NCI-H2081 treated with DMSO at 0.1 percent for 48 hours (cell line): ENCODE measurements around the gene SEC24C.
"Not testable (repeated sequence)": the region's sequence is repeated elsewhere in the genome, so short reads cannot be mapped to it uniquely, and the experiment has no call there.

ENCODE experiments used
- DNase-seq: peaks from one replicate; lab custom pipeline; 2025; lab: John Stamatoyannopoulos, UW

SEC24C gene

GRCh38 chr10:73796035-73796434 is 51.9 kb downstream of the SEC24C start:
- not testable (repeated sequence) for DNase-seq

- DNase-seq = no peak
Observed at GRCh38 chr10:73796766-73797165, 52.6 kb downstream of the SEC24C start.

GRCh38 chr10:73797324-73798025 is 53.3 kb downstream of the SEC24C start:
- no peak for DNase-seq

DNA sequence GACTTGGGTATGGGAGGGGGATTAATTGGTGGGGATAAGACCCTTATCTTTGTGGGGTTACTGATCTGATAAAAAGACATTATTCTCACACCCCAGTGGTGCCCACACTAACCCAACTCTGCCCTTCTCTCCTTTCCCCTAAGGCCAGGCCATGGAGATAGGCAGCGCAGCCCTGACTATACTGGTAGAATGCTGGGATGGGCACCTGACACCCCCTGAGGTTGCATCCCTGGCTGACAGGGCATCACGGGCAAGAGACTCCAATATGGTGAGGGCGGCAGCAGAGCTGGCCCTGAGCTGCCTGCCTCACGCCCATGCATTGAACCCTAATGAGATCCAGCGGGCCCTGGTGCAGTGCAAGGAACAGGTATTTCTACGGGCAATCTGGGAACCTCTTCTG is 53.9 kb downstream of the SEC24C start:
- no peak for DNase-seq

GRCh38 chr10:73798927-73799560 is 54.9 kb downstream of the SEC24C start:
- DNase-seq = no peak

DNA sequence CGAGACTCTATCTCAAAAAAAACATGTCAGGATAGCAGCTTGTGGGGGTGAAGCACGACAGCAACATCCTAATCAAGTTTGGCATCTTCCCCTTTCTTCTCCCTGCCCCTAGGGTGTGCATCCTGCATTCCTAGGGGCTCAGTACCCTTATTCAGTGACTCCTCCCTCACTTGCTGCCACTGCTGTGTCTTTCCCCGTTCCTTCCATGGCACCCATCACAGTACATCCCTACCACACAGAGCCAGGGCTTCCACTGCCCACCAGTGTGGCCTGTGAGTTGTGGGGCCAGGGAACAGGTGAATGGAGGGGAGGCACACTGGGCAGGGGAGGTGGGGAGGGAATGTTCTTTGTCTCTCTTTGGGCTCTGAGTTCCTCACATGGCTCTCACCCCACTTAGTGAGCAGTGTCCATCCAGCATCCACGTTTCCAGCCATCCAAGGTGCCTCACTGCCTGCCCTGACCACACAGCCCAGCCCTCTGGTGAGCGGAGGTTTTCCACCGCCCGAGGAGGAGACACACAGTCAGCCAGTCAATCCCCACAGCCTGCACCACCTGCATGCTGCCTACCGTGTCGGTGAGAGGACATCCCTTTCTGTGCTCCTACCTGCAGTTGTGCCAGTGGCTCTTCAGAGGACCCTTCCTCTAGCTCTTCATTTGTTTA is 55.9 kb downstream of the SEC24C start:
- DNase-seq = no peak

GRCh38 chr10:73800560-73801252 is 56.5 kb downstream of the SEC24C start:
- DNase-seq = no peak

GRCh38 chr10:73801253-73801590 is 57.0 kb downstream of the SEC24C start:
- DNase-seq = no peak

DNA sequence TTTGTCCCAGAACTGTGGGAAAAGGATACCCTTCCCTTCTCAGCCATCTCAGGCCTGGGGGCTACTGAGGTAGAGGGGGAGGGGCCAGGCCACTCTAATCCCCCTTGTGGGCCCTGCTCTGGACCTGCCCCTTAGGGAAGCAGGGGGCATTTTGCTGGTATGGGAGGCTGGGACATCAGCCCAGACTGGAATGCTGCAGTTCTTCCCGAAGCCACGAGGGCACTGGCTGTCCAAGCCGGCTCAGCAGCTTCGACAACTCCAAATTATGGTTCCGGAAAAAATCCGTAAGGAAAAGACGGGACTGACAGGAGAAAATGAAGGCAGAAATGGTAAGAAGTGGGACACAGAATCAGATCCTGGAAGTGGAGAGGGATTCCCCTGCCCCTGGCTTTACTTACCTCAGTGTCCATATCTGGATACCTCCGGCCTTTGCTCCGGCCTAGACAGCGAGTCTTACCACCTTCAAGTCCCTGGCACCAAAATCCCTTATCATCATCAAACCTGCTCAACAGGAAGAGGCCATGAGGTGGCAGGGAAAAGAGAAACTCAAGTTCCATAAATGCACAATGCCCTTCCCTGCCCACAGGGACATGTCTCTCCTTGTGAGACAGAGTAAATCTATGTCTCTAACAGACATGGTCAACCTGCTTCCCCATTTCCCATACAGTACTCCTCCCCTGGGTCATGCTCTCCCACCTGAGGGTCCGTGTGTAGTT is 58.3 kb downstream of the SEC24C start:
- DNase-seq = no peak

GRCh38 chr10:73803680-73804286 is 59.6 kb downstream of the SEC24C start:
- no peak for DNase-seq

- DNase-seq = no peak
Observed at GRCh38 chr10:73806176-73806950, 62.2 kb downstream of the SEC24C start.

- no peak for DNase-seq
Observed at GRCh38 chr10:73807471-73807870, 63.3 kb downstream of the SEC24C start.

DNA sequence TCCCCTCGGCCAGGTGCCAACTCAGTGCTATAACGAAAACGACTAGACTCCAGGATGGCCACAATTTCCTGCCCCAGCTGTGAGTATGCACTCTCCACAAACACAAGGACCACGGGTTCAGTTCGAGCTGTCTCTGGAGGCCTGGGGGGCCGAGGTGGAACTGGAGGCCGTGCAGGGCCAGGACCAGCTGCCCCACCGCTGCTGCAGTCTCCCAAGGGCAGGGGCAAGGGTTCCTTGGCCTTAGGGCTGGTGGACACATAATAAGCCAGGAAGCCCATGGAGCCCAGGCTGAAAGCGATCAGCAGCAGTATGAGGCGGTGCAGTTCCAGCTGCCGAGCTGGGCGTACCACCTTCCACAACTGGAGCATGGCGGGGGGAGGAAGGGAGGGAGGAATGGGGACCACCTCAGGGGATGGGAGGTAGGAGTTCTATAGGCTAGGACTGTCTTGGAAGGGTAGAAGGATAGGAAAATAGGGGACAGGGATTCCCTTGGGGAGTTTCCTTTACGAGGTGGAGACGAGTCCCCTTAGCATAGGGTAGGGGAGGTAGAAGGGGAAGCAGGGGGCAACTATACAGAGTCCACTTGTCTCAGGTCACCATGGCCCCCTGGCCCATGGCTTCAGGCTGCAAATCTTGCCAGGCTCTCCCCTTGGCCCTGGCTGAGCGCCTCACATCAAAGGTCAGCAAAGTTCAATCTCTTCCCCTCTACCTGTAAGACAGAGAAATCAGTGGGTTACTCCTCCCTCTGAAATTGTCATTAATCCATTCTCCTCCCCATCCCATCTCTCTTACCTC is 64.0 kb downstream of the SEC24C start:
- no peak for DNase-seq

DNA sequence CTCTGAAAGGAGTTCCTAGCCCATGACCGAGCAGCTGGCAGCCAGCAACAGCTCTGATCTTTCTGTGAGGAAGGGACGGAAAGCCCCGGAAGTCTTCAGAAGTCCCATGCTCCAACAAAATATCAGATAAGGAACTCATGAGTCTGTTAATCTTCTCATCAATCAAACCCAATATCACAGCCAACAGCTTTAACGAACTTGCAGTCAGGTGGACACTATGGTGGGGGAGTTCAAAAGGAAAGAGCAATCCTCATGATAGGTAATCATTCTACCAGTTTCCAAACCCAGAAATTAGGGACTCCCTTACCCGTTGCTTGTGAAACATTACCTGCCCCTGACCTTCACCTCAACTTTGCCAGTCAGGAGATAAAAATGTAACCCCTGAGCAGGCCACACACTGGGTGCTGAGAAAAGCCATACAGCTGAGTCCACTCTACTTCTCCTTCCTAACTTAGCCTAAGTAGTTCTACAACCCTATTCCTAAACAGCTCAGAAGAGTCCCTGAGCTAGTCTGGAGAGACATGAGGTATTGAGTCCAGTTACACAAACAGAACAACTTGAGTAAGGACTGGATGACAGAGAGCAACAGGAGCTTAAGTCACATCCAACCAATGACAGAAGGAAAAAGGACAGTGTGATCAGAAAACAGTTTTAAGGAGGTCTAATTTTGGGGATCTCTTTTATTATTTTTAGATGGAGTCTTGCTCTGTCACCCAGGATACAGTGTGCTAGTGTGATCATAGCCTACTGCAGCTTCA is 65.1 kb downstream of the SEC24C start:
- DNase-seq = no peak

DNA sequence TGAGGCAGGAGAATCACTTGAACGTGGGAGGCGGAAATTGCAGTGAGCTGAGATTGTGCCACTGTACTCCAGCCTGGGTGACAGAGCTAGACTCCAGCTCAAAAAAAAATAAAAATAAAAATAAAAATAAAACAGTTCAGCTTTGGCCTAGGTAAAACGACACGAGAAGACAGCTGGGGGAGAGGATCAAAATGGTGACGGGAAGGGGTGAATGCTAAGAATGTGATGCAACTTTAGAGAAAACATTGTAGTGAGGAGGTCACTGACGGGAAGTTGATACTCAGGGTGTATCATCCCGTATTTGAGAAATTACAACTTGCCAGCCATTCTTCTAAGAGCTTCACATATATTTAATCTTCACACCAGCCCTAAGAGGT is 66.2 kb downstream of the SEC24C start:
- DNase-seq = no peak

DNA sequence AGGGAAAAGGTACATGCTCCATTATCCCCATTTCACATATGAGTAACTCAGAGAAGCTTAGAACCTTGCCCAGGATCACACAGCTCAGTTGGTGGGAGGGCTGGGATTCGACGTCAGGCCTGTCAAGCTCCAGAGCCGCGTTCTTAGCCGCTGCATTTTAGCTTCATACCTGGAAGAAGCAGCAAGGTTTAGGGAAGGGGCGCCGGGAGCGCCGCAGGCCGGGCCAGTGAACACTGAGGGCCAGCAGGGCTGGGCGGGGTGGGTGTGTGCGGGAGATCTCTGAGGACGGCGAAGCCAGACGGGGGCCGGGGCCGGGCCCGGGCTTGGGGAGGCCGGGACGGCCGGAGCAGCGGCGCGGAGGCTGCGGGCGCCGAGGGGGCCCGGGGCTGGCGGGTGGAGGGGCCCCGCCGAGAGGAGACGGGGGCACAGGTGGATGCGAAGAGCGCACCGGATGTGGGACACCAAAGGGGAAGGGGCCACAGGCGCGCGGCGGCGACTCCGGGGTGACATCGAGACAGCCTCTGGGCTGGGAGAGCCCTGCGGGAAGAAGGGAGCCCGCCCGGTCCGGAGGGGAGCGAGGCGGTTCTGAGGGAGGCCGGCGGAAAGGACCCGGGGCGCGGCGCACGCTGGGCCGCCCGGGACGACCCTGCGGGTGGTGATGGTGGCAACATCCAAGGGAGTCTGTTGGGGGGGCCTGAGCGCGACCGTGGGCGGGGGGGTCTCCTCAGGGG is 66.7 kb downstream of the SEC24C start:
- DNase-seq = no peak

DNA sequence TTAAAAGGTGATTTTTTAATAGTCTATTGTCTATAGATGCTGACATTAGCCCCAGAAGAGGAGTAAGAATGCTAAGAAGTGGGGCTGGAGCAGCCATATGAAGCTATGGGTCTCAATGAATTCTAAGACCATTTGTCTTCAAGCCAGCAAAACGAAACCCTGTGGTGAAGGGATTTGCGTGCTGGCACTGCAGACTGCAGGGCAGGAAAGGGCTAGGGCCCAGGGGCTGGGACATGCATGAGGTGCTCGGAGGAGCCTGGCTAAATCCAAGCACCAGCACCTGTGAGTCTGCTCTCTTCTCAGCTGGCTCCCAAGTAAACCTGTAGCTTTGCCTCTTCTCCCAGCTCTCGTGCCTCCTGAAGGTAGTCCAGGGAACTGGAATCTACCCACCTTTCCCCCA is 68.5 kb downstream of the SEC24C start:
- no peak for DNase-seq

DNA sequence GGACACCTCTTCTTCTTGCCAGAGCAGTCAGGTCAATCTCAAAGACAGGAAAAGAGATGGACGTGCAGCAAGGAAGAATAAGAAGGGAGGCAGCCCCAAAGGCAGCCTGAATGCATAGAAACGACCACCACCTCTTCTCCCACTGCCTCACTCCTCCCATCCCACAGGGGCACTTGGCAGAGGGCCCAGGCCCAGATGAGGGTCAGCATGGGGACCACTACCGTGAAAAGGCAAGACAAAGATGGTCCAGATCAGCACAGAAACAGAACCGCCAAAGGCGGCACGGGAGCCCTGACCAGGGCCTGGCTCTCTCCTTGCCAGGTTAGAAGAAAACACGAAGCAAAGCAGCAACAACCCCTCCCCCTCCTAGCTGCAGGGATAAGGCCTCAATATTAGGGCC is 69.2 kb downstream of the SEC24C start:
- DNase-seq = no peak
